CD4-positive, alpha-beta T cell treated with Interleukin-21 for 1 hour (primary cell): ENCODE data around the gene GATAD2A.
"Not testable (repeated sequence)": the region's sequence is repeated elsewhere in the genome, so short reads cannot be mapped to it uniquely, and the experiment has no call there.

Source experiments
- DNase-seq: peaks from one replicate; pipeline ENCODE4 v3.0.0-alpha.2; 2020

The GATAD2A gene

DNA sequence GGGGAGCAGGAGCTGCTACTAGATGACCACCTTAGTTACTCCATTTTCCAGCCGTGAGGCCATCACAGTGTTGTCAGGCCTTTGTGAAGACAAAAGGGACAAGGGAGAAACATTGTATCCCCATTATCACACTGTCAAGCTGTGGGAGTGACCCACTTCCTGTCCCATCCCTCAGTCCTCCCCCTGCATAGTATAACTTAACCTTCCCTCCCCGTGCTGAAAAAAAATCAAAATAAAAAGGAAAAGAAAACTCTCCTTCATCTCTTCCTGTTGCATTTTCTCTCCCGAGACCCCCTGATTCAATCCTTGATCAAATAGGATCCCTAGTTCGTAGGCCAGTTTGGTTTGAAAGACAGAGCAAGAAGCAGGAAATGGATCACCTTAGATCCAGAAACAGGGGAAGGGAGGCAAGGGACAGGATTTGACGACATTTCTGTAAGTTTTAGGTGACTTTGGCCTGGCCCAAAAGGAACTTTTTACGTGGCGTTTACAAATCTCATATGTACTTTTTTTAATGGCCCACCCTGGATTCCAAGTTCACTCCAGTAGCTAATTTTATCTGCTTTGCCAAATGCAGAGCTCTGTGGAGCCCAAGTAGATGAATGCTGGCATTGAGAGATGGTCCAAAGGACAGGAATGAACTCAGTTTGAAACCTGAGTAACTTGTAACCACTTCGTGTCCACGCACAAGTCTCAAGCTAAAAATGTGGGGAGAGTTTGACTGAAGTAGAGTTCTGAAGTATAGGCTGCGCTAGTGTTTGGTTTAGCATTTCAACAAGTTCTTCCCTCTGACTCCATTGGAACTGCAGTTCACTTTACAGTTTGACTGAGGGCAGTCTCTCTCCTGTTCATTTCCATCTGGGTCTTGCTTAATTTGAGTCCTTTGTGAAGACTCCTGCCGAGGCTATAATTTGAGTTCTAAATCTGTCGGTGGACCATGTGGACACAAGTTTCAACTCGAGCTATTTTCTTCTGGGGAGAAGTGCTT, 16.6 kb upstream of the GATAD2A start:
- DNase-seq, result no peak

DNA sequence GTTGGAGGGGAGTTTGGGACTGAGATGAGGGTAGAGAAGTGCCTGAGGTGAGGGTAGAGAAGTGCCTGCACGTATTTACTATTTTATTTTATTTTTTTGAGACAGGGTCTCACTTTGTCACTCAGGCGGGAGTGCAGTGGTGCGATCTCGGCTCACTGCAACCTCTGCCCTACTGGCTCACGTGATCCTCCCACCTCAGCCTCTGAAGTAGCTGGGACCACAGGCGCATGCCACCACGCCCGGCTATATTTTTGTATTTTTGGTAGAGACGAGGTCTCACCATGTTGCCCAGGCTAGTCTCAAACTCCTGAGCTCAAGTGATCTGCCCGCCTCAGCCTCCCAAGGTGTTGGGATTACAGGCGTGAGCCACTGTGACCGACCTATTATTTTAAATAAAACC, 15.8 kb upstream of the GATAD2A start:
- not testable (repeated sequence) for DNase-seq

DNA sequence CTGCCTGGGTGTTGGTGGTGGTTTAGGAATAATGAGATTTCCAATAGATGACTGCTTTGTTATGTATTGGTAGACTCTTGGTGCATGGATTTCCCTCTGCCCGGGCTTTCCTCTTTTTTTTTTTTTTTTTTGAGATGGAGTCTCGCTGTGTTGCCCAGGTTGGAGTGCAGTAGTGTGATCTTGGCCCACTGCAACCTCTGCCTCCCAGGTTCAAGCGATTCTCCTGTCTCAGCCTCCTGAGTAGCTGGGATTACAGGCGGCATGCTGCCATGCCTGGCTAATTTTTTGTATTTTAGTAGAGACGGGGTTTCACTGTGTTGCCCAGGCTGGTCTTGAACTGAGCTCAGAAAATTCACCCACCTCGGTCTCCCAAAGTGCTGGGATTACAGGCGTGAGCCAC, 11.1 kb upstream of the GATAD2A start:
- DNase-seq, result not testable (repeated sequence)

DNA sequence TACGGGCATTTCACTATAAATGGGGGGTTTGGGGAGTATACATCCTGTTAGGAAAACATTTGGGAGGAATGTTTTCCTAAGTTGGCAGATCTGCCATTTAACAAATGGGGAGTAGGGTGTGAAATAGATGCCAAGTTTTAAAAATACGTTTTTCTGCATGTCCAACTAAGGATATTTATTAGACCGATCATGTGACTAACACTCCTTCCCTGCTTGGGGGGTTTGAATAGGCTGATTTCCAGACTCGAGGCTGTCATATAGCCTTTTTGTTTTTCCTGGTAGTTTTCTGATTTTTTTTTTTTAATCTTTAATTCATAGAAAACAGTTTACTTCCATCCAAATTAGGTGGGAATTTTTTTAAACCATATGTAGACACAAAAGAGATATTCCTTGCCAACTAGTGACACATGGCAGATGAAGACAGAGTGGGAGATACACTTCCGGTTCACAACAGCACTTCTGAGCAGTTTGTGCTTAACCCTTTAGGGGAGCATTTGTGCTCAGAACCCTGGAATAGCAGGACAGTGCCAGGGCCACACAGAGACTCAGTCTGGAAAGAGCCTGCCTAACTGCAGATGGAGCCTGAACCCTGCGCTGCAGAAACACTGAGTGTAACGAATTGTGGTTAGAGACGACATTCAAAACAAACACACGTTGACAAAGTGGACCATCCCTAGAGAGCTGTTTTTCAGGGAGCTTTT, 5.6 kb upstream of the GATAD2A start:
- DNase-seq, result no peak

DNA sequence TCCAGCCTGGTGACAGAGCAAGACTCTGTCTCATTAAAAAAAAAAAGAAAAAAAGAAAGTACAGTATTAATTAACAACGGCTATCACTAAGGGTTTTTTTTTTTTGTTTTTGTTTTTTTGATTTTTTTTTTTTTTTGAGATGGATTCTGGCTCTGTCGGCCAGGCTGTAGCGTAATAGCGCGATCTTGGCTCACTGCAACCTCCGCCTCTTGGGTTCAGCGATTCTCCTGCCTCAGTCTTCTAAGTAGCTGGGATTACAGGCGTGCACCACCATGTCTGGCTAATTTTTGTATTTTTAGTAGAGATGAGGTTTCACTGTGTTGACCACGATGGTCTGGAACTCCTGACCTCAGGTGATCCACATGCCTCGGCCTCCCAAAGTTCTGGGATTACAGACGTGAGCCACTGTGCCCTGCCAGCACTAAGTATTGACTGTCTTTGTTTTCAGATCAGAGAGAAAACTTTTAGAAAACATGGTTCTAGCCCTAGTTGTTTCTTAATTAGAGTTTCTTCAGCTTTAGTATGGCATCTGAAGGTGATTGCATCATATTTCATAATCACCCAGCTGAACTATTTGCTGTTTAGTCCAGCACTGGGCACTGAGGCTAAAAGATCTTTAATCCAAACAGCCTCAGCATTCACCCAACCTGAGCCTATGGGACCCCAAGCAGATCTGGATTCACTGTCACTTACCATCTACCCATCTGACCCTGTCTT, 2.7 kb upstream of the GATAD2A start:
- DNase-seq, result no peak

DNA sequence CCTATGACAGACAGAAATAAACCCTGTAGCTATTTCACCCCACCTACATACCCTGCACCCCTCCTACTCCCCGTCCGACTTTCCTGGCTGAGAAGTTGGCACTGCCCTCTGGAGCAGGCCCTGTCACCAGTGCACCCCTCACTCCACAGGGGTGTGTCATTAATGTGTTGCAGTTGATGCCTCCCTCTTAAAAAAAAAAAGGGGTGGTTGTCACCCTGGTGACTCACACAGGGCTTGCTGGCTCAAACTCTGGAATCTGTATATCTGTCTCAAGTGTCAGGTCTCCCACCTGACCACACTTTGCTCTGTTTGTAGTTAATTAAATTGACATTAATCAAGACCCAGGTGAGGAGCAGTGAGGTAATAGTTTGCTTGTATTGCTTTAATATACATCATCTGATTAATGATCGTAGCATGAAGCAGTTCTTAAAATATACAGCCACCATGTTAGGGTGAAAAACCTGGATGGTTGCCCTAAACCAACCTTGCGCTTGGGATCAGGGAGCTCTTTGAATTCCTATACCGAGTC, 2.0 kb upstream of the GATAD2A start:
- DNase-seq, result no peak

DNA sequence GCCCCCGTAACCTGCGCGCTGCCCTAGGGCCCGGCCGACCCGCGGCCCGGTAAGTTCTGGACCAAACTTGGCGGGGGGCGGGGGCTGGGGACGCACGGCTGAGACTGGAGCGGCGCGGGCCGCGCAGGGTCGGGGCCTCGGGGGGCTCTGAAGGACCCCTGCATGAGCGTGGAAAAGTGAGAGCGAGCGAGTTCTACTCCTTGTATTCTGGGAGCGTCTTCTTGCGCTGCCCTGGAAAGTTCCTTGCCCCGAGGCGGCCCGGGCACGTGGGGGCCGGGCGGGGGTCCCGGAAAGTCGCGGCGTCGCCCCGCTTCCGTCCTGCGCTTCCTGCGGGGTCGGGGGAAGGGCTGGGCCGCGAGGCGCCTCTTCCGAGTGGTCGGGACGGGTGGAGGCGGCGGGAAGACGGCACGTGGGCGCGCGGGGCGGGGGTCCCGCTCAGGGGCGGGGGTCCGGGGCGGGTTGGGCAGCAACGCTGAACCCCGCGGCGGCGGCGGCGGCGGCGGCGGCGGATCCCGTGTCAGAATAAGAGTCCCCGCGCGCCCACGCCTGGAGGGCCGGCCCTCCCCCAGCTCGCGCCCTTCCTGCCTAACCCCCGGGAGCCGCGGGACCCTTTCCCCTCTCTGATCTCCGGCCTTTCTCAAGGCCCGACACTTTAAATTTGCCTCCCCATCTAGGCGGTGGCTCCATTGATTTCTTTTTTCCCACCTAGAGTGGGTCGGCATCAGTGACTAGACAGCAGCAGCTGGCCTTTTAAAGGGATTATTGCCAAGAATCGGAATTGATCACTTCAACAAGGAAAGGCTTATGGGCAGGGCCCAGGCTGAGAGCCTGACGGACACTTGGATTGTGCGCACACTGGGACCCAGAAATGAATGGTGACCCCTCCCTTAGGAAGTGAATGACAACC, 749 bp downstream of the GATAD2A start:
- DNase-seq, result peak; percentile 59

DNA sequence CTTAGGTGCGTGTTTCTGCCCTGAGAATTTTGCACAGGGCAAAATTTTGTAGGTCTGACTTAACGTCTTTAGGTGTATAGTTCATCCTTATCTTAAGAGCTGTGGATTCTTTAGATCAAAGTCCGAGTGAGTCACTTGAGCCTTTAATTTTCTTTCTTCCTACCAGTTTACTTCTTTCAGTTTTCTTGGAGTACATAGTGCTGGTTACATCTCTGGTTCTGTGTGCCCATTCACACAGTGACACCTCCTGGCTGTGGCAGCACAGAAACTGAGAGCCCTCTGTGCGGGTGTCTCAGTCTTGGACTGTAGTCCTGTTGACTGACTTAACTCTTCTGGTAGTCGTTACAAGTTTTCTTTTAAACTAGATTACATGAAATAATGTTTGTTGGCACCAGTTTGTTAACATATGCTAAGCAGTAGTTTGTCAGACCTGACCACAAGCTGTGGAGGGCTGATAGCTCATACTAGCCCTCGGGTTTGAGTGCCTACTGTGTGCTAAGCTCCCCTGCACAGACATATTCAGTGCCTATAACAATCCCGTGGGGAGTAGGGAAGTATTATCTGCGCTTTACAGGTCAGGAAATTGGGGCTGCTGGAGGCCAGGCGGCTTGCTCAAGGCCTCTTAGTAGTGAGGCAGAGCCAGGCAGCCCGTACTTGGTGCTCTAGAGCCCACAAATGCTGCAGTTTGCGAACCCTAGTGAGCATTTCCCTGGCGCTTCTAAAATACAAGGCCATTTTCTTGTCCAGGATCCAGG, 1.6 kb downstream of the GATAD2A start:
- peak; percentile 71 for DNase-seq

DNA sequence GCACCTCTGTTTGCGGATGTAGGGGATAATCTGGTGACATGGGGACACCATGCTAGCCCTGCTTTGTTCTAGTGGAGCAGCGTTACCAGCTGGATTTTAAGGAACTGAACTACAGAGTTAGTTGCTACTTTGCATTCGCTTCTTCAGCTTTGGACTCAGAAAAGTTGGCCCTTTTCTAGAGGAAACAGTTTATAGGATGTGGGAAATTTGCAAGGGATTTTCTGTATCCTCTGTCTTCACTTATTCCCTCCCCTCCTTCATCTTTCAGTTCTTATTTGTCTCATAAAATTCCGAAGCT, 2.1 kb downstream of the GATAD2A start:
- DNase-seq, result no peak

DNA sequence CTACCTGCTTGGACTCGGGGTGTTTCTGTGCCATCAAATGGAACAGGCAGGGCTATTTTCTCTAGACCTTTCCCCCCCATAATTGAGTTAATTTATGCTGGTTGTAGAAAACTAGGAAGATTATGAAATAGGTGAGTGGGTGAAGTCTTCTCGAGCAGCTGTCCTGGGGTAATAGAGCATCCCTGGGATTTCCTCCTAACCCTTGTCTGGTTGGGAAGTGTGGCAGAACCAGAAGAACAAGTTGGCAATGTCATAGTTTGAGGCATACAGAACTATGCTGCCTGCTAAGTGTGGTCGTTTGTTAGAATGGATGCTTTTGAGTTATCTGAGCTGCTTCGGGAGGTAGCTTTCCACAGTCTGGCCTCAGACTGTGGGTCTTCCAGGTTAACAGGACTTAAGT, 3.7 kb downstream of the GATAD2A start:
- no peak for DNase-seq

DNA sequence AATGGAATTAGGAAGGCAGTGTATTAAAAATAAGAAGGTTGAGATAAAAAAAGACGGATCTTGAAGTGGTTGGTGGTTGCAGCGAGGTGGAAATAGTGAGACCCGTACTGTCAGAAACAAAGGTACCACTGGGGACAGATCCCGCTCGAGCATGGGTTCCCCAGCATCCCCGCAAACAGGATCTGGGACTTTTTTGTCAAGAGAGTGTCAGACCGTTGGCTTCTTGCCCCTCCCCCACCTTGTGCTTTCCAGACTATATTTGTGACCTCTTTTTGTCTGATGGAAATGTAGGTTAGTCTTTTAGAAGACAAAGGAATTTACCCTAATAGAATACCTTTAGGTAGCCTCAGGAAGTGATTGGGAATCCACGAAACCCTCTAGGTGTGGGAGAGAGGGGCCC, 4.2 kb downstream of the GATAD2A start:
- peak; percentile 39 for DNase-seq

DNA sequence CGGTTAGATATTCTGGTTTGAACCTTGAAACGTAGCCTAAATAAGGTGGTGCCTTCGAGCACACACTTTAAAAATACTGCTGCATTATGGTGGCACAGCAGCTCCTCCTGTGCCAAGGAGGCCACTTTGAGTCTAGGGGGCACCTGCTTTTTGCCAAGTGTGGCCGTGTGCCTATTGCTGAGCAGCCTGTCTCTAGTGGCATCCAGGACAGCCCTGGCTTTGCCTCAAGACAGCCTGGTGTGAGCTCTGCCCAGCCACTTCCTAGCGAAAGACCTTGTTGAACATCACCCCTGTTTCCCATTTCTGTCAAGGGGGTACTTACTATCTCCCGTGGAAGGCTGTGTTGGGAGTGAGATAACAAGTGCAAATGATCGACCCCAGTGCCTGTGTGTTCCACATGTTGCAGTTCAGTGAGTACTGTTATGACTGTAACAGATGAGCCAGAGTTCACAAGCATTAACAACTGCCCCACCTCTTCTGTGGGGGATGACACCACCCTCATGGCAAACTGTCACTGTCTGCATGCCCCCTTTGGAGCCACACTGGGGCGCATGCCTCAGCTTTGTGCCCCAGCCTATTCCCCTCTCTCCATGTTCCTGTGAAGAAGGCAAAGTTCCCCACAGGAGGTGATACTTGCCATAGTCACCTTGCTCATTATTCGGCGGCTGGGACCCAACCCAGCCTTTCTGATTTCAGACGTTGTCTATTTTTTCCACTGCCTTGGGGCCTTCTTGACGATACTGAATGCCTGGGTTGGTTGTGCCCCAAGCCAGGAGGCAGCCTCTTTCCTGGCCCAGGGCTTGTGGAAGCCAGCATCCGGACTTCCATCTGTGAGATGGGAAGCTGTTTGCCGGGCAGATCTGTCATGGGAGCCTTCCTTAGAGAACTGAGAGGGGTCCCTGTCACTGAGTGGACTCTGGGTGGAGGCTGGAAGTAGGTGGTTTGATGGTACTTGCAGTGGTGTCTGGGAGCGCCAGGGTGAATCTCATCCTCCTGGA, 5.4 kb downstream of the GATAD2A start:
- DNase-seq, result peak; percentile 39

DNA sequence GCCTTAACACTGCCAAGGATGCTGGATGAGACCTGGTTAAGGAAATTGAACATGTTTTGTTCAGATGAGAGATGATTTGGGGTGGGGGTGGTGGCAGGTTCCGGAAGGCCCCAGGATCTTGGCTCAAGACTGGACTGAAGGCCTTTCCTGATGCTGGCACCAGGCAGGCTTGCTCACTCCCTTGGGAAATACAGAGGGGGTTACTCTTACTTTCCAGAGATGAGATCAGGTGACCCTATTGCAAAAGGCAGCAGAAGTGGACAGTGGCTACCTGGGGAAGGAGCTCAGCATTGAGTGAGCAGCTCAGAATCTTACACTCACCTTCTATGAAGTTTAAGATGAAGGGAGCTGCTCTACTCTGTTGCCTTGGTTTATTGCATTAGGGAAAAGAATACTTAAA, 10.8 kb downstream of the GATAD2A start:
- no peak for DNase-seq

DNA sequence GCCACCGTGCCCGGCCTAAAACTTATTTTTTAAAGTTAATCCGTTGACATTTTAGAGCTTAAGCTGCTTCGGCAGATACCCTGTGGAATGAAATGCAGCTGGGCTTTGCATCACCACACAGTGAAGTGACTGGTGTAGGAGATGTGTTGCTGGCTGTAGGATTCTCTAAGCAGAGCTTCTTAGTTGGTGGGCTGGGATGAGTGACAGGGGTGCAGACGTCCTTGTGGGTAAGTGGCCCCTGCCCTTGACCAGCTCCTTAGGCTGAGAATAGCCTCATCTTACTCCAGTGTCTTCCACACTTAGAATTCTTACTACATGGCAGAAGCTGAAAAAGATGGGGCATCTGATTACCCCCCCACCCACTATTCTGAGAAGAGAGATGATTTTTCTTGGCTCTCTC, 11.6 kb downstream of the GATAD2A start:
- DNase-seq, result no peak

DNA sequence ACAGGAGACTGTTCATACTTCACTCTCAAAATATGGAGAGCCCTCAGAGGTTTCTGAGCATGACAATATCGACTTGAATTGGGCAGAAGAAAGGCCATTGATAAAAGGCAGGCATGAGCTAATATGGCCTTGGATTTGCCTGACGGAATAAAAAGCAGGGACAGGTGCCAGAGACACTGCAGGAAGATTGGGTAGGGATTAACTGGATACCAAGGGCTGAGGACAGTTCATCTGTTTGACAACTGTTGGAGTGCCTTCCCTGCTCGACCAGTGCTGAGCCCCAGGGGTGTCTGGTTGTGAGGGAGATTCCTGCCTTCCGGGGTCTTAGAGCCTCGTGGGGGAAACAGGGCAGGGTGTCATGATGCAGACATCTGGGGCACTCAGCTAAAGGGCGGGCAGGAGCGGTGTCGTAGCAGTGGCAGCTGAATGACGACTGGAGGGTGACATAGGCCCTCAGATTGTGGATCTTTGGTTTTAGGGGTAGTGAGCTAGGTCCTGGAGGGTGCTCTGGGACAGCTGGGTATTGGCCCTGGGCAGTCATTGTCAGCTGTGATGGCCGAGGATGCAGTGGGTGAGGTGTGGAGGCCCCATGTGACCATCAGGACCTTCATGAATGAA, 12.3 kb downstream of the GATAD2A start:
- DNase-seq, result no peak

DNA sequence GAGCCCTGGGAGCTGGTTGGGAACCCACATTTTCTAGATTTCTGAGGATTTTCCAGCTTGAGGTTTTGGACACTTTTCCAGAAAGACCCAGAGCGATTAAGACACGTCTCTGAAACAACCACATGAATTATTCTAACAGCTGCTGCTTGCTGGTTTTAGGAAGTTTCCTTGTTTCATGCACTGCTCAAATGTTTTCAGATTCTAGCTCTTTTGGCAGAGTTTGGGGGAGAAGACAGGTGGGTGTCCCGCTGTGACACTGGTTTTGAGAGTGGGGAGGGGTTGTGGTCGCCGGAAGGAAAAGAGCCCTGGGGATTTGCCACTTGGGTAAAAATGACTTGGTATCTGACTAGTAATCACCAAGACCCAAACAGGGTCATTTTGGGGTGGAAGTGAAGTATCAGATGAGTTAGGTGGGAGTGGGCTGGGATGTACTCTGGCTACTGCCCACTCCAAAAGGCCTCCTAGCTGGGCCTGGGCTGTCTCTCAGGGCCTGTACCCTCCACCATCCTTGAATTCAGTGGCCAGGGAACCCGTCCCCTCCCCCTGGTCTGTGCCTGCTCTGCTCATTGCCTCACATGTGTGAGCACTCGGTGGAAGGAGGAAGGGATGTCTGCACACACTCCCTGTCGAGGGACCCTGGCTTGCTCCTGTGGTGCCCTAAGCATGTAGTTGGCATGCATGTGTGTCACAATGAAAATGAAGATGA, 13.2 kb downstream of the GATAD2A start:
- DNase-seq, result no peak

DNA sequence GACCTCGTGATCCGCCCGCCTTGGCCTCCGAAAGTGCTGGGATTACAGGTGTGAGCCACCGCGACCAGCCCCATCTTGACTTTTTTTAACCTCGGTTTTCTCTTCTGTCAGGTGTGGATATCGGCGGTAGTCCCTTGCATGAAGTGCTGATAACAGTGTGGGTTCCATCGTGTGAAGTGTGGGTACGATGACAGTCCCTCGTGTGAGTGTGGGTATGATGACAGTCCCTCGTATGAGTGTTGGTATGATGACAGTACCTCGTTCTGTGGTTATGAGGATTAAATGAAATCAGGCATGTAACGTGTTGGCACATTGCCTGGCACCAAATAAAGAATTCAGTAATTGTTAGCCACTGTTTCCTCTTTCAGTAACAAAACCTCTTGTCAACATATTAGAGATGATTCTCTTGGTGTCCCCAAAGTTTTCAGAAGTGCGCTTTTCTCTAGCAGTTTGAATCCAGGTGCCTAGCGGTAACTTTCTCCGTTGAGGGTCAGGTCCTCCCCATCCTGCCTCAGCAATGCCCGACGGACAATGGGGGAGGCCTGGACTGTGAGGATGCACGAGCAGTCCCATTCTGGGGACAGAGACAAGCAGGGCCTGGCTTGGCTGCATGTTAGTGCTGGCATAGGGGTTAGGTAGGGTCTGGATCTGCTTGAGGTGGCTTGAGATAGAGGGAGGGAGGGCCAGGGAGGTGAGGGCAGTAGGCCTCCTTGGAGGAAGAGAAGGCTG, 15.3 kb downstream of the GATAD2A start:
- DNase-seq, result peak; percentile 69

DNA sequence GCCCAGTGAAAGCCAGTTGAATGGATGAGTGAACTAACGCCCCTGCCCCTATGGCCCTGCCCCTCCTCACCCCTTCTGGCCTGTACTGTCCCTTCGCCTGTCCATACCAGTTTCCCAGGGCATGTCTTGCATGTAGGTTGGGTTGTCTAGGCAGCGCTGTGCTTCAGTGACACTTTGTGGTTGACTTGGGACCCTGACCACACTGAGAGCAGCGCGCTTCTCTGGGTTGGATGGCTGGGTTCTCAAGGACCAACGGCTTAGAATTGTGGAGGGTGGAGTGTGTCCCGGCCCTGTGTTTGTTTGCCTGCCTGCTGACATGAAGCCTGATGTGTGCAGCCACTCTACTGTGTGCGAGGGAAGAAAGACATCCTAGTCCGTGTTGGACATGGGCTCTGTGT, 15.8 kb downstream of the GATAD2A start:
- DNase-seq, result no peak
